ENCODE results near the gene CDHR2. TPM values are rescaled to one million over a fixed set of nuclear protein-coding genes. Genes with fewer than 3 reads are reported as not detected.
"Not testable (repeated sequence)": the region's sequence is repeated elsewhere in the genome, so short reads cannot be mapped to it uniquely, and the experiment has no call there.

CDHR2 gene
- total RNA-seq, 1 donor from 2014 or later = not detected

DNA sequence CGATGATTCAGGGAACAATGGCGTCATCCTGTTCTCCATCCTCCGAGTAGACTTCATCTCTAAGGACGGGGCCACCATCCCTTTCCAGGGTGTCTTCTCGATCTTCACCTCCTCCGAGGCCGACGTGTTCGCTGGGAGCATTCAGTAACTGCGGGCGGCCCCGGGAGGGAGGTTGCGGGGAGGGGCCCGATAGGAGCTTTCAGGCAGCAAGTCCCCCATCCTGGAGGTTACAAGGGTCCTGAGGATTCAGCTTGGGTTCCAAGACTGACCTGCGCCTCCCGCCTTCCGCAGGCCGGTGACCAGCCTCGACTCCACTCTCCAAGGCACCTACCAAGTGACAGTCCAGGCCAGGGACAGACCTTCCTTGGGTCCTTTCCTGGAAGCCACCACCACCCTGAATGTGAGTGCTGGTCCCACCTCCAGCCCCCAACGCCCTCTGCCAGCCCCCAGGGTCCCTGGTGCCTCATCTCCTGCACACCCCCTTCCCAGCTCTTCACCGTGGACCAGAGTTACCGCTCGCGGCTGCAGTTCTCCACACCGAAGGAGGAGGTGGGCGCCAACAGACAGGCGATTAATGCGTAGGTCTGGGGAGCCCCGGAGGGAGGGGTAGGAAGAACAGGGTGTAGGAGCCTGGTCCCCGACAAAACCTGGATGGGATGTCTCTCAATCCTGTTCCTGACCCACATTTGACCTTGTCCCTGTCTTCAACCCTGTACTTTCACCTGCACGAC lies 40.1 kb downstream of the CDHR2 start:
- Histone ChIP-seq H3K4me3 (no peak overlapping the region), H3K36me3 (no peaks in the 10 kb centered on the region), H3K4me1 (no peaks in the 10 kb centered on the region), H3K9me3 (peaks cover 11% of the 10 kb centered on the region), H3K27ac (no peak overlapping the region), H3K27me3 (no peaks in the 10 kb centered on the region)
- intact Hi-C loops (cut with DNase I) = no loop called here
- DNase-seq (ENCODE audit: extremely low spot score in 2 of 2) = no peak
- TF ChIP-seq POLR2AphosphoS5 (IDR thresholded peaks at IDR 0.05; ENCODE audit: insufficient read depth in 1 of 2, low read depth in 1 of 2) (no peak), POLR2A (IDR thresholded peaks at IDR 0.05) (no peak)
- TF ChIP-seq, protein P1, sequence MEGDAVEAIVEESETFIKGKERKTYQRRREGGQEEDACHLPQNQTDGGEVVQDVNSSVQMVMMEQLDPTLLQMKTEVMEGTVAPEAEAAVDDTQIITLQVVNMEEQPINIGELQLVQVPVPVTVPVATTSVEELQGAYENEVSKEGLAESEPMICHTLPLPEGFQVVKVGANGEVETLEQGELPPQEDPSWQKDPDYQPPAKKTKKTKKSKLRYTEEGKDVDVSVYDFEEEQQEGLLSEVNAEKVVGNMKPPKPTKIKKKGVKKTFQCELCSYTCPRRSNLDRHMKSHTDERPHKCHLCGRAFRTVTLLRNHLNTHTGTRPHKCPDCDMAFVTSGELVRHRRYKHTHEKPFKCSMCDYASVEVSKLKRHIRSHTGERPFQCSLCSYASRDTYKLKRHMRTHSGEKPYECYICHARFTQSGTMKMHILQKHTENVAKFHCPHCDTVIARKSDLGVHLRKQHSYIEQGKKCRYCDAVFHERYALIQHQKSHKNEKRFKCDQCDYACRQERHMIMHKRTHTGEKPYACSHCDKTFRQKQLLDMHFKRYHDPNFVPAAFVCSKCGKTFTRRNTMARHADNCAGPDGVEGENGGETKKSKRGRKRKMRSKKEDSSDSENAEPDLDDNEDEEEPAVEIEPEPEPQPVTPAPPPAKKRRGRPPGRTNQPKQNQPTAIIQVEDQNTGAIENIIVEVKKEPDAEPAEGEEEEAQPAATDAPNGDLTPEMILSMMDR (IDR thresholded peaks at IDR 0.05) = no peak

DNA sequence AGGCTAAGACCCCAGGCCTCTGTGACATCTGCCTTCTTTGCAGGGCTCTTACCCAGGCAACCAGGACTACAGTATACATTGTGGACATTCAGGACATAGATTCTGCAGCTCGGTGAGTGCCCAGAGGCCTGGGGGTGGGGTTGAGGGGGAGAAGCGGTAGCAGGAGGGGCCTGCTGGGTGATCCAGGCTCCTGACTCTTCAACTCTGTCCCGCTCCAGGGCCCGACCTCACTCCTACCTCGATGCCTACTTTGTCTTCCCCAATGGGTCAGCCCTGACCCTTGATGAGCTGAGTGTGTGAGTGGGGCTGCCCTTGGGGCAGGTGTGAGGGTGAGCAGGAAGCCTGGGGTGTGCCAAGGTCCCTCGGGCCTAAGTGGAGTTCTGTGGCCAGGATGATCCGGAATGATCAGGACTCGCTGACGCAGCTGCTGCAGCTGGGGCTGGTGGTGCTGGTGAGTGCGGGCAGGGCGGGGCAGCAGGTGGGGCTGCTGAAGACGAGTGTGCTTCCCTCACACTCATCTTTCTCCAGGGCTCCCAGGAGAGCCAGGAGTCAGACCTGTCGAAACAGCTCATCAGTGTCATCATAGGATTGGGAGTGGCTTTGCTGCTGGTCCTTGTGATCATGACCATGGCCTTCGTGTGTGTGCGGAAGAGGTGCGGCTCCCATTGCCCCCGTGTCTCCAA lies 41.0 kb downstream of the CDHR2 start:
- peaks cover 8% of the 10 kb centered on the region for H3K9me3 ChIP-seq
- H3K27me3 ChIP-seq = no peaks in the 10 kb centered on the region
- no peaks in the 10 kb centered on the region for H3K36me3 ChIP-seq
- DNase-seq (ENCODE audit: extremely low spot score in 2 of 2) = no peak
- intact Hi-C loops (cut with DNase I) = no loop called here
- TF ChIP-seq POLR2A (IDR thresholded peaks at IDR 0.05) (no peak), POLR2AphosphoS5 (IDR thresholded peaks at IDR 0.05; ENCODE audit: insufficient read depth in 1 of 2, low read depth in 1 of 2) (no peak)
- TF ChIP-seq, protein P1 (IDR thresholded peaks at IDR 0.05) = no peak
- no peak overlapping the region for H3K4me3 ChIP-seq
- H3K27ac ChIP-seq = no peak overlapping the region
- no peaks in the 10 kb centered on the region for H3K4me1 ChIP-seq

DNA sequence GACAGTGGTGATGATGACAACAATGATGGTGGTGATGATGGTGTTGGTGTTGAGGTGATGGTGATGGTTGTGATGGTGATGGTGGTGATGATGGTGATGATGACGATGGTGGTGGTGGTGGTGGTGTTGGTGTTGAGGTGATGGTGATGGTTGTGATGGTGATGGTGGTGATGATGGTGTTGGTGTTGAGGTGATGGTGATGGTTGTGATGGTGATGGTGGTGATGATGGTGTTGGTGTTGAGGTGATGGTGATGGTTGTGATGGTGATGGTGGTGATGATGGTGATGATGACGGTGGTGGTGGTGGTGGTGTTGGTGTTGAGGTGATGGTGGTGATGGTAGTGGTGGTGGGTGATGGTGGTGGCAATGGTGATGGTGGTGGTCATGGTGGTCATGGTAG lies 42.5 kb downstream of the CDHR2 start:
- H3K9me3 ChIP-seq; H3K27me3 ChIP-seq; H3K4me3 ChIP-seq; H3K4me1 ChIP-seq; DNase-seq (ENCODE audit: extremely low spot score in 2 of 2); intact Hi-C loops (cut with DNase I); H3K36me3 ChIP-seq; H3K27ac ChIP-seq: not testable (repeated sequence)

DNA sequence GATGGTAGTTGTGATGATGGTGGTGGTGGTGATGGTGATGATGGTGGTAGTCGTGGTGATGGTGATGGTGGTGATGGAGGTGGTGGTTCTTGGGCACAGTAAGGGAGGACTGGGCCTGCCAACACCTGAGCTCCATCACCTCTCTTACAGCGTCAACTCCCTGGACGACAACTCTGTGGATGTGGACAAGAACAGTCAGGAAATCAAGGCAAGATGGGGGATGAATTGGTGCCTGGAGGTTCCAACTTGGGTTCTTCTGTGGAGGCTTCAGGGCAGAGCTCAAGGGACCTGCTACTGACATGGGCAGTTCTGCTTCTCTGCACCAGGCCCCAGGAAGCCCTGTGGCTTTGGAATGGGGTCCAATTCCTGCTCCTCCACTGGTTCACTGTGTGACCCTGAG lies 43.4 kb downstream of the CDHR2 start:
- intact Hi-C loops (cut with DNase I) = no loop called here
- Histone ChIP-seq H3K27ac (no peak overlapping the region), H3K36me3 (no peaks in the 10 kb centered on the region), H3K27me3 (no peaks in the 10 kb centered on the region), H3K4me3 (no peak overlapping the region), H3K4me1 (no peaks in the 10 kb centered on the region), H3K9me3 (no peaks in the 10 kb centered on the region)
- no peak for DNase-seq (ENCODE audit: extremely low spot score in 2 of 2)
- TF ChIP-seq, protein P1 (IDR thresholded peaks at IDR 0.05) = no peak
- TF ChIP-seq POLR2AphosphoS5 (IDR thresholded peaks at IDR 0.05; ENCODE audit: insufficient read depth in 1 of 2, low read depth in 1 of 2) = no peak
- TF ChIP-seq POLR2A (IDR thresholded peaks at IDR 0.05) = no peak

DNA sequence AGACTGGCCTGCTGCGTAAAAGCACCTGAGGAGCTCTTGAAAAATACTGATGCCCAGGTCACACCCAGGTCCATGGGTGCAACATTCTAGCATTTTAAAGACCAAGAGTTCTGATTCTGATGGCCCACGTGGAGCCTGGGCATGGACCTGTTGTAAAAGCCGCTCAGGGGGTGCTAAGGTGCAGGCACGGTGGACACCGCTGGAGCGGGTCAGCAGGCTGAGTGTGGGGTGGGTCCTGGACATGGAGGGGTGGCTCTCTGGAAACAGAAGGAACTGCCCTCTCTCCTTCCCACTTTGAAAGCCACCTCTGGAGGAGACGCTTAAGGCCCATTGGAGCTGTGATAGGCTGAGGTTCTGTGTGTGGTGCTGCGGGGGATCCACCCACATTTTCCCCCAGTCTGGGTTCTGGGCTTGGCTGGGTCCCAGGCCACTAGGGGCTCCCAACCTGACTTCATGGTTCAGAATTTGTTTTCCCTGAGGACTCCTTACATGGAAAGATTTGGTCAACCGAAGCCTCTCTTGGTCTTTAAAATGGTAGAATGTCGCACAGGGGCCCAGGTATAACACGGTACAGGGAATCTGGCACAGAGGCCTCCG lies 44.2 kb downstream of the CDHR2 start:
- intact Hi-C loops (cut with DNase I) = no loop called here
- Histone ChIP-seq H3K9me3 (no peaks in the 10 kb centered on the region), H3K36me3 (no peaks in the 10 kb centered on the region), H3K27ac (no peak overlapping the region), H3K4me1 (no peaks in the 10 kb centered on the region), H3K4me3 (no peak overlapping the region), H3K27me3 (no peaks in the 10 kb centered on the region)
- no peak for TF ChIP-seq POLR2A (IDR thresholded peaks at IDR 0.05)
- TF ChIP-seq, protein P1 (IDR thresholded peaks at IDR 0.05) = no peak
- no peak for TF ChIP-seq POLR2AphosphoS5 (IDR thresholded peaks at IDR 0.05; ENCODE audit: insufficient read depth in 1 of 2, low read depth in 1 of 2)
- DNase-seq (ENCODE audit: extremely low spot score in 2 of 2) = no peak
